ENCODE measurements around the gene LAMA4.

Gene LAMA4

GRCh38 chr6:112195166-112195565, 59.2 kb downstream of the LAMA4 start:
- TF ChIP-seq CEBPB (IDR thresholded peaks at IDR 0.05) (no peak), FOXM1 (IDR thresholded peaks at IDR 0.05; ENCODE audit: borderline replicate concordance, low read depth) (no peak), USF1 (IDR thresholded peaks at IDR 0.05) (no peak), EP300 (IDR thresholded peaks at IDR 0.05; ENCODE audit: borderline replicate concordance) (no peak), TEAD4 (IDR thresholded peaks at IDR 0.05) (no peak), RAD21 (IDR thresholded peaks at IDR 0.05; ENCODE audit: low read depth) (no peak), CREB1 (IDR thresholded peaks at IDR 0.05; ENCODE audit: low read depth) (no peak), TCF12 (IDR thresholded peaks at IDR 0.05; ENCODE audit: low read depth) (no peak), ZBTB7A (IDR thresholded peaks at IDR 0.05; ENCODE audit: low read depth) (no peak), YY1 (IDR thresholded peaks at IDR 0.05; ENCODE audit: low read depth) (no peak), TAF1 (IDR thresholded peaks at IDR 0.05; ENCODE audit: low read depth) (no peak), EGR1 (IDR thresholded peaks at IDR 0.05) (no peak), NFIC (IDR thresholded peaks at IDR 0.05) (no peak)
- TF ChIP-seq, protein P1, sequence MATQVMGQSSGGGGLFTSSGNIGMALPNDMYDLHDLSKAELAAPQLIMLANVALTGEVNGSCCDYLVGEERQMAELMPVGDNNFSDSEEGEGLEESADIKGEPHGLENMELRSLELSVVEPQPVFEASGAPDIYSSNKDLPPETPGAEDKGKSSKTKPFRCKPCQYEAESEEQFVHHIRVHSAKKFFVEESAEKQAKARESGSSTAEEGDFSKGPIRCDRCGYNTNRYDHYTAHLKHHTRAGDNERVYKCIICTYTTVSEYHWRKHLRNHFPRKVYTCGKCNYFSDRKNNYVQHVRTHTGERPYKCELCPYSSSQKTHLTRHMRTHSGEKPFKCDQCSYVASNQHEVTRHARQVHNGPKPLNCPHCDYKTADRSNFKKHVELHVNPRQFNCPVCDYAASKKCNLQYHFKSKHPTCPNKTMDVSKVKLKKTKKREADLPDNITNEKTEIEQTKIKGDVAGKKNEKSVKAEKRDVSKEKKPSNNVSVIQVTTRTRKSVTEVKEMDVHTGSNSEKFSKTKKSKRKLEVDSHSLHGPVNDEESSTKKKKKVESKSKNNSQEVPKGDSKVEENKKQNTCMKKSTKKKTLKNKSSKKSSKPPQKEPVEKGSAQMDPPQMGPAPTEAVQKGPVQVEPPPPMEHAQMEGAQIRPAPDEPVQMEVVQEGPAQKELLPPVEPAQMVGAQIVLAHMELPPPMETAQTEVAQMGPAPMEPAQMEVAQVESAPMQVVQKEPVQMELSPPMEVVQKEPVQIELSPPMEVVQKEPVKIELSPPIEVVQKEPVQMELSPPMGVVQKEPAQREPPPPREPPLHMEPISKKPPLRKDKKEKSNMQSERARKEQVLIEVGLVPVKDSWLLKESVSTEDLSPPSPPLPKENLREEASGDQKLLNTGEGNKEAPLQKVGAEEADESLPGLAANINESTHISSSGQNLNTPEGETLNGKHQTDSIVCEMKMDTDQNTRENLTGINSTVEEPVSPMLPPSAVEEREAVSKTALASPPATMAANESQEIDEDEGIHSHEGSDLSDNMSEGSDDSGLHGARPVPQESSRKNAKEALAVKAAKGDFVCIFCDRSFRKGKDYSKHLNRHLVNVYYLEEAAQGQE (IDR thresholded peaks at IDR 0.05; ENCODE audit: low read depth), result no peak
- TF ChIP-seq, protein P2, sequence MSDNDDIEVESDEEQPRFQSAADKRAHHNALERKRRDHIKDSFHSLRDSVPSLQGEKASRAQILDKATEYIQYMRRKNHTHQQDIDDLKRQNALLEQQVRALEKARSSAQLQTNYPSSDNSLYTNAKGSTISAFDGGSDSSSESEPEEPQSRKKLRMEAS (IDR thresholded peaks at IDR 0.05), result no peak

- TF ChIP-seq, protein P1 (IDR thresholded peaks at IDR 0.05; ENCODE audit: low read depth), result no peak
- no peak for TF ChIP-seq FOXM1 (IDR thresholded peaks at IDR 0.05; ENCODE audit: borderline replicate concordance, low read depth)
- TF ChIP-seq CEBPB (IDR thresholded peaks at IDR 0.05), result no peak
- no peak for TF ChIP-seq TAF1 (IDR thresholded peaks at IDR 0.05; ENCODE audit: low read depth)
- TF ChIP-seq YY1 (IDR thresholded peaks at IDR 0.05; ENCODE audit: low read depth), result no peak
- TF ChIP-seq USF1 (IDR thresholded peaks at IDR 0.05), result no peak
- TF ChIP-seq TEAD4 (IDR thresholded peaks at IDR 0.05), result no peak
- TF ChIP-seq, protein P2 (IDR thresholded peaks at IDR 0.05), result no peak
- no peak for TF ChIP-seq EP300 (IDR thresholded peaks at IDR 0.05; ENCODE audit: borderline replicate concordance)
- no peak for TF ChIP-seq RAD21 (IDR thresholded peaks at IDR 0.05; ENCODE audit: low read depth)
- TF ChIP-seq CREB1 (IDR thresholded peaks at IDR 0.05; ENCODE audit: low read depth), result no peak
- TF ChIP-seq EGR1 (IDR thresholded peaks at IDR 0.05), result no peak
- no peak for TF ChIP-seq ZBTB7A (IDR thresholded peaks at IDR 0.05; ENCODE audit: low read depth)
- no peak for TF ChIP-seq NFIC (IDR thresholded peaks at IDR 0.05)
- no peak for TF ChIP-seq TCF12 (IDR thresholded peaks at IDR 0.05; ENCODE audit: low read depth)
Observed at GRCh38 chr6:112194511-112194910, 59.9 kb downstream of the LAMA4 start.

DNA sequence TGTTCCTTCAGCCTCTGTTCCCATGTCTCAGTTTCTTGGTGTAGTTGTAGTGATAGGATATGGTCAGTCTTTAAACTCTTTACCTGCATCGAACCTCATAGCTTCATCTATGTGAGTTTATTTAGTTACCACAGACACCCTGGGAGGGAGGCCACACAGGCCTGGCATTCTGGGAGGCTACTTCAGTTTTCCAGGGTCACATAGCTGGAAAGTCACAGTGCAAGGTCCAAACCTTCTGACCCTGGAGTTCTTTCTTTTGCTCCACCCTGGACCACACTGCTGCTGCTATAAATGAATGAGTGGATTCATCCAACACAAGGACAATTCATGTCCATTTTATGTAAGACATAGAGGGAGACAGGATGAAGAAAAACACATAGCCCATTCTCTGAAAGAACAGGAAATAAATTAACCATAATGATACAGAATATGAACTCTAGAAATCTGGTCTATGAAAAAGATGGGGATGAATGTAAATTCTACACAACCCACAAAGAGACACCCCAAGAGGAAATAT, 60.8 kb downstream of the LAMA4 start:
- TF ChIP-seq YY1 (IDR thresholded peaks at IDR 0.05; ENCODE audit: low read depth) (no peak), NFIC (IDR thresholded peaks at IDR 0.05) (no peak), USF1 (IDR thresholded peaks at IDR 0.05) (no peak)
- TF ChIP-seq, protein P1 (IDR thresholded peaks at IDR 0.05; ENCODE audit: low read depth), result no peak
- TF ChIP-seq, protein P2 (IDR thresholded peaks at IDR 0.05), result no peak

- TF ChIP-seq CEBPB (IDR thresholded peaks at IDR 0.05) (no peak), USF1 (IDR thresholded peaks at IDR 0.05) (no peak), FOXM1 (IDR thresholded peaks at IDR 0.05; ENCODE audit: borderline replicate concordance, low read depth) (no peak), TAF1 (IDR thresholded peaks at IDR 0.05; ENCODE audit: low read depth) (no peak), EGR1 (IDR thresholded peaks at IDR 0.05) (no peak)
- TF ChIP-seq, protein P1 (IDR thresholded peaks at IDR 0.05; ENCODE audit: low read depth), result no peak
- TF ChIP-seq, protein P2 (IDR thresholded peaks at IDR 0.05), result no peak
Observed at GRCh38 chr6:112193117-112193516, 61.2 kb downstream of the LAMA4 start.
